GM12872 (cell line): ENCODE results near the gene SLC35E4.

Experiments
- TF ChIP-seq, protein P1 (sequence below): IDR thresholded peaks from 3 replicates; pipeline ENCODE4 v1.5.1; 2011; ENCODE audit warnings: low read depth, mild to moderate bottlenecking, low read length, moderate library complexity; ENCODE audit not compliant: insufficient read depth

Gene SLC35E4

DNA sequence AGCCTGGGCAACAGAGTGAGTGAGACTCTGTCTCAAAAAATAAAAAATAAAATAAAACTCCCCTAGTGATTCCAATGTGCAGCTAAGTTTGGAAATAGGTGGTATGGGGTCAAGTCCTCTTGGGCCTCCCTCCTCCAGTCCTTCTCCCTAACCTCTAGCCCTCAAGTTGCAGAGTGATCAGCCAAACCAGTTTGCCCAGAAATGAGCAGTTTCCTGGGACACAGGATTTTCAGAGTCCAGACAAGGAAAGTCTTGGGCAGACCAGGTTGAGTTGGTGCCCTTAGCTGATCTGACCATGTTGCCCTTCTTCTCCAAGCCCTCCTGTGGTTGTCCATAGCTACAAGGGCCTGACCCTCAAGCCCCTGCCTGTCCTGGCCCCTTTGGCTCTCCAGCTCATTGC is 20.7 kb upstream of the SLC35E4 start:
- TF ChIP-seq, protein P1, sequence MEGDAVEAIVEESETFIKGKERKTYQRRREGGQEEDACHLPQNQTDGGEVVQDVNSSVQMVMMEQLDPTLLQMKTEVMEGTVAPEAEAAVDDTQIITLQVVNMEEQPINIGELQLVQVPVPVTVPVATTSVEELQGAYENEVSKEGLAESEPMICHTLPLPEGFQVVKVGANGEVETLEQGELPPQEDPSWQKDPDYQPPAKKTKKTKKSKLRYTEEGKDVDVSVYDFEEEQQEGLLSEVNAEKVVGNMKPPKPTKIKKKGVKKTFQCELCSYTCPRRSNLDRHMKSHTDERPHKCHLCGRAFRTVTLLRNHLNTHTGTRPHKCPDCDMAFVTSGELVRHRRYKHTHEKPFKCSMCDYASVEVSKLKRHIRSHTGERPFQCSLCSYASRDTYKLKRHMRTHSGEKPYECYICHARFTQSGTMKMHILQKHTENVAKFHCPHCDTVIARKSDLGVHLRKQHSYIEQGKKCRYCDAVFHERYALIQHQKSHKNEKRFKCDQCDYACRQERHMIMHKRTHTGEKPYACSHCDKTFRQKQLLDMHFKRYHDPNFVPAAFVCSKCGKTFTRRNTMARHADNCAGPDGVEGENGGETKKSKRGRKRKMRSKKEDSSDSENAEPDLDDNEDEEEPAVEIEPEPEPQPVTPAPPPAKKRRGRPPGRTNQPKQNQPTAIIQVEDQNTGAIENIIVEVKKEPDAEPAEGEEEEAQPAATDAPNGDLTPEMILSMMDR: no peak

GRCh38 chr22:30615543-30615954 is 20.0 kb upstream of the SLC35E4 start:
- TF ChIP-seq, protein P1: no peak

DNA sequence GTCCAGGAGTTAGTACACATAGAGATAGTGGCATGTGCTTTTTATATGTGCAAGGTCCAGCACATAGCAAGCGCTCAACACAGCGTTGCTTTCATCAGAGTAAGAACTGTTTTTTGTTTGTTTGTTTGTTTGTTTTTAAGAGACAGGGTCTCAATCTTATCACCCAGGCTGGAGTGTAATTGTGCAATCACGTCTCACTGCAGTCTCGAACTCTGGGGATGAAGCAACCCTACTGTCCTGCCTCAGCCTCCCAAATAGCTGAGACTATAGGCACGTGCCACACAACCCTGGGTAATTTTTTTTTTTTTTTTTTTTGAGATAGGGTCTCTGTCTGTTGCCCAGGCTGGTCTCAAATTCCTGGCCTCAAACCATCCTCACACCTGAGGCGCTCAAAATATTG is 17.8 kb upstream of the SLC35E4 start:
- TF ChIP-seq, protein P1: no peak

- TF ChIP-seq, protein P1: no peak
Measured at GRCh38 chr22:30626413-30626812, 9.2 kb upstream of the SLC35E4 start.

DNA sequence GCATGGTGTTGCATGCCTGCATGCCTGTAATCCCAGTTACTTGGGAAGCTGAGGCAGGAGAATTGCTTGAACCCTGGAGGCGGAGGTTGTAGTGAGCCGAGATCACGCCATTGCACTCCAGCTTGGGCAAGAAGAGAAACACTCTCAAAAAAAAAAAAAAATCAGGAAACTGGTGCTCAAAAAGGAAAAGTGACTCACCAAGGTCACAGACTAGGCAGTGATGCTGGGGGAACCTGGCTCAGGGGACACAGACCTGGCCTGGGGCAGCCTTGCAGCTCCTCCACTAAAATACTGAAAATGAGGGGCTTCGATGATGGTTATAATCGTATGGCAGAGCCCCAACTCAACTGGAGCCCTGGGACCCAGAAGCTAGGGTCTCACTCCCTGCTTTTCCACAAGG is 8.1 kb upstream of the SLC35E4 start:
- TF ChIP-seq, protein P1: no peak

- TF ChIP-seq, protein P1: no peak
Measured at GRCh38 chr22:30628491-30628890, 7.1 kb upstream of the SLC35E4 start.

- TF ChIP-seq, protein P1: peak; percentile 94
Measured at GRCh38 chr22:30634471-30635233, 929 bp upstream of the SLC35E4 start.
